Vagina (tissue), 2 donors: ENCODE results near the gene C20orf144.

Source experiments
- POLR2AphosphoS5 ChIP-seq, 2 donors: sonication (generic); formaldehyde crosslinking; IDR thresholded peaks; one replicate each; pipeline ENCODE4 v1.9.0; 2017; ENCODE audit warnings: antibody characterized with exemption in 2 of 2, mild to moderate bottlenecking in 2 of 2, low read depth in 1 of 2; ENCODE audit not compliant: insufficient read depth in 1 of 2
- TF ChIP-seq, protein P1 (sequence below), 3 experiments: fragments of 450-650 bp in 2 of 3; fragments of 200-600 bp in 1 of 3; sonication (generic) in 1 of 3; IDR thresholded peaks; one replicate each; pipeline ENCODE4 v1.5.1; 2017 to 2019; ENCODE audit warnings: antibody characterized with exemption in 3 of 3, mild to moderate bottlenecking in 2 of 3, moderate library complexity in 2 of 3

DNA sequence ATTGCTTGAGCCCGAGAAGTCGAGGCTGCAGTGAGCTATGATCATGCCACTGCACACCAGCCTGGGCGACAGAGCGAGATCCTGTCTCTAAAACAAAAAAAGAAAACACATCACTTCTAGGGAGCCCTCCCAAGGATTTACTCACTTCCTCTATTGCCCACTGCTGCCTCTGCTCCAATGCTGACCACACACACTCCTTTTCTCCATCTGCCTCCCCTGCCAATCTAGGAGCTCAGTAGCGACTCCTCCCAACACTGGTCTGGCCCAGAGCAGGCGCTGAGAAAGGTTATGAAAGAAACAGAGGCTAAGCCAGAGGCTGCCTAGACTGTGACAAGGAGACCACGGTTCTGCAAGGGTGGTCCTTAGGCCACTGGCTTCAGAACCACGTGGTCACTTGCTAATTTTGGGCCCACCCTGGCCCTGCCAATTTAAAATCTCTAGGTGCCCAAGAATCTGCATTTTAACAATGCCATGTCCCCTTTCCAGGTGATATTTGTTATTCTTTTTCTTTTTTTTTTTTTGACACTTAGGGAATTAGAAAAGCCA lies 25.3 kb downstream of the C20orf144 start:
- TF ChIP-seq POLR2AphosphoS5 (IDR thresholded peaks at IDR 0.05; ENCODE audit: insufficient read depth in 1 of 2, low read depth in 1 of 2), result no peak
- TF ChIP-seq, protein P1, sequence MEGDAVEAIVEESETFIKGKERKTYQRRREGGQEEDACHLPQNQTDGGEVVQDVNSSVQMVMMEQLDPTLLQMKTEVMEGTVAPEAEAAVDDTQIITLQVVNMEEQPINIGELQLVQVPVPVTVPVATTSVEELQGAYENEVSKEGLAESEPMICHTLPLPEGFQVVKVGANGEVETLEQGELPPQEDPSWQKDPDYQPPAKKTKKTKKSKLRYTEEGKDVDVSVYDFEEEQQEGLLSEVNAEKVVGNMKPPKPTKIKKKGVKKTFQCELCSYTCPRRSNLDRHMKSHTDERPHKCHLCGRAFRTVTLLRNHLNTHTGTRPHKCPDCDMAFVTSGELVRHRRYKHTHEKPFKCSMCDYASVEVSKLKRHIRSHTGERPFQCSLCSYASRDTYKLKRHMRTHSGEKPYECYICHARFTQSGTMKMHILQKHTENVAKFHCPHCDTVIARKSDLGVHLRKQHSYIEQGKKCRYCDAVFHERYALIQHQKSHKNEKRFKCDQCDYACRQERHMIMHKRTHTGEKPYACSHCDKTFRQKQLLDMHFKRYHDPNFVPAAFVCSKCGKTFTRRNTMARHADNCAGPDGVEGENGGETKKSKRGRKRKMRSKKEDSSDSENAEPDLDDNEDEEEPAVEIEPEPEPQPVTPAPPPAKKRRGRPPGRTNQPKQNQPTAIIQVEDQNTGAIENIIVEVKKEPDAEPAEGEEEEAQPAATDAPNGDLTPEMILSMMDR (IDR thresholded peaks at IDR 0.05), result no peak
